ENCODE results near the gene ADPRS. TPM values are rescaled to one million over a fixed set of nuclear protein-coding genes. Genes with fewer than 3 reads are reported as not detected.
A peak's percentile ranks its signal among the peaks of the same experiment; 100 is the strongest.

ADPRS gene
- total RNA-seq, 4 donors from 2014 or later = 23.8 to 43.4 (median 32.6) TPM

GRCh38 chr1:36137776-36138175 is 49.1 kb downstream of the ADPRS start:
- Histone ChIP-seq H3K36me3 (peaks cover 0 to 41% of the 10 kb centered on the region in 2 donors), H3K27ac (peak overlapping the region in 3 of 4 donors; percentile 61 to 82 (median 80)), H3K4me1 (peaks cover 10 to 85% (median 32%) of the 10 kb centered on the region in 3 donors), H3K4me3 (no peak overlapping the region), H3K27me3 (no peaks in the 10 kb centered on the region), H3K9me3 (no peaks in the 10 kb centered on the region)
- 63 to 82% methylated on average over 2 to 3 of the region's 3 CpGs for WGBS, 2 donors (ENCODE audit: low coverage in 1 of 2)
- no peak for TF ChIP-seq EP300 (IDR thresholded peaks at IDR 0.05)
- no peak for TF ChIP-seq POLR2AphosphoS5 (IDR thresholded peaks at IDR 0.05)
- TF ChIP-seq POLR2A (IDR thresholded peaks at IDR 0.05) = no peak
- TF ChIP-seq, protein P1, sequence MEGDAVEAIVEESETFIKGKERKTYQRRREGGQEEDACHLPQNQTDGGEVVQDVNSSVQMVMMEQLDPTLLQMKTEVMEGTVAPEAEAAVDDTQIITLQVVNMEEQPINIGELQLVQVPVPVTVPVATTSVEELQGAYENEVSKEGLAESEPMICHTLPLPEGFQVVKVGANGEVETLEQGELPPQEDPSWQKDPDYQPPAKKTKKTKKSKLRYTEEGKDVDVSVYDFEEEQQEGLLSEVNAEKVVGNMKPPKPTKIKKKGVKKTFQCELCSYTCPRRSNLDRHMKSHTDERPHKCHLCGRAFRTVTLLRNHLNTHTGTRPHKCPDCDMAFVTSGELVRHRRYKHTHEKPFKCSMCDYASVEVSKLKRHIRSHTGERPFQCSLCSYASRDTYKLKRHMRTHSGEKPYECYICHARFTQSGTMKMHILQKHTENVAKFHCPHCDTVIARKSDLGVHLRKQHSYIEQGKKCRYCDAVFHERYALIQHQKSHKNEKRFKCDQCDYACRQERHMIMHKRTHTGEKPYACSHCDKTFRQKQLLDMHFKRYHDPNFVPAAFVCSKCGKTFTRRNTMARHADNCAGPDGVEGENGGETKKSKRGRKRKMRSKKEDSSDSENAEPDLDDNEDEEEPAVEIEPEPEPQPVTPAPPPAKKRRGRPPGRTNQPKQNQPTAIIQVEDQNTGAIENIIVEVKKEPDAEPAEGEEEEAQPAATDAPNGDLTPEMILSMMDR (IDR thresholded peaks at IDR 0.05) = no peak
- ATAC-seq = no peak

GRCh38 chr1:36139521-36139920 is 50.8 kb downstream of the ADPRS start:
- no peak for ATAC-seq
- H3K4me3 ChIP-seq = no peak overlapping the region
- no peaks in the 10 kb centered on the region for H3K9me3 ChIP-seq
- H3K4me1 ChIP-seq = peaks cover 10 to 81% (median 28%) of the 10 kb centered on the region in 3 donors
- WGBS, 2 donors (ENCODE audit: low coverage in 1 of 2) = 63% methylated on average over 1 of the region's 5 CpGs; no CpG with 5 or more reads in 1 of the 2 donors
- H3K27ac ChIP-seq = peak overlapping the region in 2 of 4 donors; percentile 4 to 41
- H3K27me3 ChIP-seq = no peaks in the 10 kb centered on the region
- TF ChIP-seq, protein P1 (IDR thresholded peaks at IDR 0.05) = no peak
- TF ChIP-seq EP300 (IDR thresholded peaks at IDR 0.05) (no peak), POLR2AphosphoS5 (IDR thresholded peaks at IDR 0.05) (no peak), POLR2A (IDR thresholded peaks at IDR 0.05) (no peak)
- H3K36me3 ChIP-seq = peaks cover 0 to 41% of the 10 kb centered on the region in 2 donors

GRCh38 chr1:36142121-36142520 is 53.4 kb downstream of the ADPRS start:
- Histone ChIP-seq H3K27ac (peak overlapping the region in 1 of 4 donors; percentile 29), H3K36me3 (peaks cover 0 to 36% of the 10 kb centered on the region in 2 donors), H3K4me1 (peaks cover 6 to 61% (median 6%) of the 10 kb centered on the region in 3 donors), H3K27me3 (no peaks in the 10 kb centered on the region), H3K4me3 (no peak overlapping the region), H3K9me3 (no peaks in the 10 kb centered on the region)
- WGBS, 2 donors (ENCODE audit: low coverage in 1 of 2) = 20% methylated on average over 1 of the region's 1 CpG
- ATAC-seq = no peak
- TF ChIP-seq, protein P1 (IDR thresholded peaks at IDR 0.05) = no peak
- TF ChIP-seq EP300 (IDR thresholded peaks at IDR 0.05) (no peak), POLR2A (IDR thresholded peaks at IDR 0.05) (no peak), POLR2AphosphoS5 (IDR thresholded peaks at IDR 0.05) (no peak)

- WGBS, 2 donors (ENCODE audit: low coverage in 1 of 2) = 71 to 82% methylated on average over 3 to 4 of the region's 4 CpGs
- no peaks in the 10 kb centered on the region for H3K27me3 ChIP-seq
- no peak overlapping the region for H3K27ac ChIP-seq
- peaks cover 0 to 23% of the 10 kb centered on the region in 2 donors for H3K36me3 ChIP-seq
- no peaks in the 10 kb centered on the region for H3K9me3 ChIP-seq
- peaks cover 6 to 65% (median 10%) of the 10 kb centered on the region in 3 donors for H3K4me1 ChIP-seq
- ATAC-seq = no peak
- TF ChIP-seq POLR2AphosphoS5 (IDR thresholded peaks at IDR 0.05) (no peak), POLR2A (IDR thresholded peaks at IDR 0.05) (no peak), EP300 (IDR thresholded peaks at IDR 0.05) (no peak)
- TF ChIP-seq, protein P1 (IDR thresholded peaks at IDR 0.05) = no peak
- no peak overlapping the region for H3K4me3 ChIP-seq
Measured at GRCh38 chr1:36143424-36143823, 54.7 kb downstream of the ADPRS start.

Other genes with a start within 250 kb of the ADPRS start
- 10 to 100 TPM; 19.5 to 39.5 (median 24.1) TPM for gene AGO1, start 205.7 kb upstream of the ADPRS start, total RNA-seq
- 10 to 100 TPM; 33.9 to 36.9 (median 34.2) TPM for gene AGO3, start 157.8 kb upstream of the ADPRS start, total RNA-seq
- under 1 TPM in 1 of 4 donors, not detected in 3; 0.73 TPM for gene TEKT2, start 4.8 kb upstream of the ADPRS start, total RNA-seq
- gene COL8A2, start 36.3 kb downstream of the ADPRS start, total RNA-seq = 10 to 100 TPM; 43.3 to 57.8 (median 50.6) TPM
- gene TRAPPC3, start 60.6 kb downstream of the ADPRS start, total RNA-seq = 100 to 1,000 TPM; 102 to 166 (median 129) TPM
- gene MAP7D1, start 67.3 kb downstream of the ADPRS start, total RNA-seq = 100 to 1,000 TPM; 147 to 243 (median 172) TPM
- 100 to 1,000 TPM; 100 to 123 (median 114) TPM for gene THRAP3, start 135.6 kb downstream of the ADPRS start, total RNA-seq
- 1 to 10 TPM in 2 of 4 donors, under 1 TPM in 1, not detected in 1; 0.27 to 1.4 (median 1.3) TPM for gene SH3D21, start 217.5 kb downstream of the ADPRS start, total RNA-seq
- 10 to 100 TPM; 42.0 to 68.7 (median 53.7) TPM for gene EVA1B, start 234.8 kb downstream of the ADPRS start, total RNA-seq

Measured in gastroesophageal sphincter (tissue), 4 donors.